ENCODE measurements around the gene MDN1.
"Not testable (repeated sequence)": the region's sequence is repeated elsewhere in the genome, so short reads cannot be mapped to it uniquely, and the experiment has no call there.

Gene MDN1

GRCh38 chr6:89818977-89819335 is 638 bp downstream of the MDN1 start:
- DNase-seq = peak; percentile 18

DNA sequence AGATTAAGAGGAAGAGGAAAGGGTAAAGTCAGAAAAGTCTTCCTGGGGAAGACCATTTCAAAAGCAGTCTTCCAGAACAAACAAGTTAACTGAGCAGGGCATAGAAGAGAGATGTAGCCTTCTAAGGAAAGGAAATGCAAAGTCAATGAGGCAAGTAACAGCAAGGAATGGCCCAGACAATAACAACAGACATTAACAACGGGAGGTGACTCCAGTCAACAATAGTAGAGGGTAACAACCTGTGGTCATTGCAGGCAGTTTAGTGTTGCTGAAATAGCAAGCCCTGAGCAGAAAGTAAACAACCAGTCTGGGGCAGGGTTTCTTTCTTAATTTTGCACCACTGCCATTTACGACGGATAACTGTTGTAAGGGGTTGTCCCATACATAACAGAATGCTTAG is 2.1 kb downstream of the MDN1 start:
- DNase-seq = no peak

- DNase-seq = not testable (repeated sequence)
Observed at GRCh38 chr6:89813422-89813821, 6.2 kb downstream of the MDN1 start.

GRCh38 chr6:89807581-89807980 is 12.0 kb downstream of the MDN1 start:
- no peak for DNase-seq

GRCh38 chr6:89805814-89806371 is 13.7 kb downstream of the MDN1 start:
- no peak for DNase-seq

GRCh38 chr6:89803271-89803670 is 16.3 kb downstream of the MDN1 start:
- DNase-seq = no peak

GRCh38 chr6:89799756-89800155 is 19.8 kb downstream of the MDN1 start:
- DNase-seq = no peak

GRCh38 chr6:89799096-89799495 is 20.5 kb downstream of the MDN1 start:
- no peak for DNase-seq

DNA sequence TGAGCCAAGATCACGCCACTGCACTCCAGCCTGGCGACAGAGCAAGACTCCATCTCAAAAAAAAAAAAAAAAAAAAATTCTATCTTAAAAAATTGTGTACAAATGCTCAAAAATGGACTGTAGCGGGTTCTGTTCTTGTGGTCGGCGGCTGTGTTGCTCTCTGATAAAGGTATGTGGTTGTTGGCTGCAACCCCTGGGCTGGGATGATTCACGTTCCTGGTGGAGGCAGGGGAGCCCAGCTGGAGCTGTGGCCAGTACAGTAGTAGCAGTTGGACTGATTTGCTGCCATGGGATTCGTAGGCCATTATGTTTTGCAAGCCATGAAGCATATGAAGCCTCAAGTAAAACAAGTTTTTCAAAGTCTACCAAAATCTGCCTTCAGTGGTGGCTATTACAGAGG is 22.3 kb downstream of the MDN1 start:
- peak; percentile 7 for DNase-seq

DNA sequence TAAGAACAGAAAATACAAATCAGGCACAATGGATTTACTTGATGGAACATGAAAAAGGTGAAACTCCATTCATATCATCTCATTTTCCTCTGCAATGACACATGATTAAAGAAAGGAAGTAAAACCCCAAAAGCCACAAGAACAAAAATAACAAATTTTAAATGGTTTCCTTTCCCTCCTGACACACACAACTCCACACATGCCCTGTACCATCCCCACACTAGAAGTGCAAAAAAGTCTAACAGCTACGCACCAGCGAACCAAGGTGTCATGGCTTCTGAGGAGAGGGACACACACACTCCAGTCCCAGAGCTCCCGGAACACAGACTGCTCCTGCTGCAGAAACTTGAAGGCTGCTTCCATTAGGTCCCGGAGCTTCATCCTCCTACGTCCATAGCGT is 25.3 kb downstream of the MDN1 start:
- no peak for DNase-seq

DNA sequence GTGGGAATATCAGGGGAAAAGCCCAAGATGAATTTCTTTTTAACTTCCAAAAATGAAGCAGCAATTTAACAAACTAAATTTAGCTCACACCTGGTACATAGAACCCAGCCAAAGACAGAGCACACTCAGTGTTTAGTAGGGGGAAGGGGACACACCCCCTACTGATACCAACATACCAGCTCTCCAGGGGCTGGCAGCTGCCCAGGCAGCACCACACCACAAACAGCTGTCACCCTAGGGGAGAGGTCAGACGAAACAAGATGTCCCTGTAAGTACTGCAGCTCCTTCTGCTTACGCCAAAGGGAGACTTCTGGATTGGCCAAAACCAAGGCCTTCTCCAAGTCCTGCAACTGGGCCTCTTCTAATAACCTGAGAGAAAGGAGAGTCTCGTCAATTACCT is 26.0 kb downstream of the MDN1 start:
- DNase-seq = no peak

DNA sequence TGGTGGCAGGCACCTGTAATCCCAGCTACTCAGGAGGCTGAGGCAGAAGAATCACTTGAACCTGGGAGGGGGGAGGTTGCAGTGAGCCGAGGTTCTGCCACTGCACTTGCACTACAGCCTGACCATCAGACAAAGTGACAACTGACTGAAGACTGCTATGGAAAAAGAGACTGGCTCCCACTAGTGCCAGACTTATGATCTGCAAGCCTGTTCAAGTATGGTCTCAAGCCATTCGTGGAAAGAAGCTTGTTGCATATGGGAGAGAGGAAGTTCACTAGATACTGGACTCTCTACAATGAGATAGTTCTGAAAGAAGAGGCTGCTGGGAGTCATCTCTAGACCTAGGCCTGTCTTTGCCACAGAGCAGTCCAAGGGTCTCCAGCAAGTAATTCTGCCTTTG is 26.7 kb downstream of the MDN1 start:
- DNase-seq = peak; percentile 34

- no peak for DNase-seq
Observed at GRCh38 chr6:89790403-89790802, 29.2 kb downstream of the MDN1 start.

DNA sequence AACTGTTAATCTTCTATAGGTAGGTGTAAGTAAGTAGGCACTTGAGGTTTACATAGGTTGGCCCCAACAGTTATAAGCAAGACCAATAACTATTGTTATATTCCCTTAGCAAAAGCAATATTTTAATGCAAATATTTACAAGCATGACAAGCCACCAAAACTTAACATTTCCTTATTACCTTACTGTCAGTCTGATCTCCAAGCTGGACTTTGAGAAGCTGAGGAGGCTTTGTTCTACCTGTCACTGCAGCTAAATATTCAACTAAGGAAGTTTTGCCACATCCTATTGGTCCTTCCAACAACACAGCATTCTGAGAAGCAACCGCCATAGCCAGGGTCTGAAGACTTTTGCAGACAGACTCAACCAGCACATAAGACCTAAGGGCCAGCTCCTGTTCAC is 29.6 kb downstream of the MDN1 start:
- no peak for DNase-seq

GRCh38 chr6:89787660-89788328 is 31.8 kb downstream of the MDN1 start:
- DNase-seq = no peak

DNA sequence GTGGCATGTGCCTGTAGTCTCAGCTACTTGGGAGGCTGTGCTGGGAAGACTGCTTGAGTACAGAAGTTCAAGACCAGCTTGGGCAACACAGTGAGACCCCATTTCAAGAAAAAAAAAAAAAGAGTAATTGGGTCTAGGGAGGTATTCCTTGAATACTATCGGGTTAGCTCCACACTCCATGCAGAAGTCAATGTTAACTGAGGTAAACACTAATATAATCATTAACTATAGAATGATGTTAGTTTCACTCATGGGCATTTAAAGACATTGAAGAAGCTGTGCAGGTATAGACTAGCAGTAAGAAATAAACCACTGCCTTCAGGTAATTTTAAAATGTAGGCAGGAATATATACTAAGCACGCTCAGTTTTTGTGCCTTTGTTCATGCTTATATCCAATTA is 32.6 kb downstream of the MDN1 start:
- no peak for DNase-seq

GRCh38 chr6:89784838-89785237 is 34.8 kb downstream of the MDN1 start:
- DNase-seq = no peak

DNA sequence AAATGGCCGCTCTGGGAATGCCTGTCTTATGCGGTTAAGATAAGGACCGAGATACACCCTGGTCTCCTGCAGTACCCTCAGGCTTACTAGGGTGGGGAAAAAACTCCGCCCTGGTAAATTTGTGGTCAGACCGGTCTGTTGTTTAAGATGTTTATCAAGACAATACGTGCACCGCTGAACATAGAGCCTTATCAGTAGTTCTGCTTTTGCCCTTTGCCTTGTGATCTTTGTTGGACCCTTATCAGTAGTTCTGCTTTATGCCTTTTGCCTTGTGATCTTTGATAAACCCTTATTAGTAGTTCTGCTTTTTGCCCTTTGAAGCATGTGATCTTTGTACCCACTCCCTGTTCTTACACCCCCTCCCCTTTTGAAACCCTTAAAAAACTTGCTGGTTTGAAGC is 36.3 kb downstream of the MDN1 start:
- DNase-seq = not testable (repeated sequence)

DNA sequence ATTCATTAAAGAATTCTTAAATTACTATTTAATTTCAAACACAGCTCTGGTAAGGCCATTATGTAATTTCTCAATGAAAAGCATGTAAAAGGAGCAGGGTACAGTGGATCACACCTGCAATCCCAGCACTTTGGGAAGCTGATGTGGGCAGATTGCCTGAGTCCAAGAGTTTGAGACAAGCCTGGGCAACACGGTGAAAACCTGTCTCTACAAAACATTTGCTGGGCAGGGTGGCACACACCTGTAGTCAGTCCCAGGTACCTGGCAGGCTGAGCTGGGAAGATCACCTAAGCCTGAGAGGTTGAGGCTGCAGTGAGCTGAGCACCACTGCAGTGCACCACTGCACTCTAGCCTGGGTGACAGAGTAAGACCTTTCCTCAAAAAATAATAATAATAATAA is 37.4 kb downstream of the MDN1 start:
- DNase-seq = no peak

GRCh38 chr6:89781070-89782034 is 38.2 kb downstream of the MDN1 start:
- no peak for DNase-seq

DNA sequence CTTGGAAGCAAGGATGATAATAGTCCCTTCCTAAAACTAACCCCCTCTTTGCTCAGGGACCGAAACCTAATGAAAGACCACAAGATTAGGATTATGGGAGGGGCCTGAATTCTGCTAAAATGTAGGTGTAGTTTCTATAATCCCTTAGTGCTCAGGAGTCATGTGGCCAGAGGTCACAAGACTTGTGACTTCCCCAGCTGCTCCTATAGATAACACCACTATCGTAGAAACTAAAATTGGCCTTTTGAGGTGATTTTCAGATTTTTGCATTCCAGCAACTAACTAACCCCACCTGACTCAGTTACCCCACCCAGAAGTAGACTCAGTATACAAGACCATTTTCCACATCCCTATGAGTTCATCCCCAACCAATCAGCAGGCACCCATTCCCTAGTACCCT is 42.1 kb downstream of the MDN1 start:
- no peak for DNase-seq

DNA sequence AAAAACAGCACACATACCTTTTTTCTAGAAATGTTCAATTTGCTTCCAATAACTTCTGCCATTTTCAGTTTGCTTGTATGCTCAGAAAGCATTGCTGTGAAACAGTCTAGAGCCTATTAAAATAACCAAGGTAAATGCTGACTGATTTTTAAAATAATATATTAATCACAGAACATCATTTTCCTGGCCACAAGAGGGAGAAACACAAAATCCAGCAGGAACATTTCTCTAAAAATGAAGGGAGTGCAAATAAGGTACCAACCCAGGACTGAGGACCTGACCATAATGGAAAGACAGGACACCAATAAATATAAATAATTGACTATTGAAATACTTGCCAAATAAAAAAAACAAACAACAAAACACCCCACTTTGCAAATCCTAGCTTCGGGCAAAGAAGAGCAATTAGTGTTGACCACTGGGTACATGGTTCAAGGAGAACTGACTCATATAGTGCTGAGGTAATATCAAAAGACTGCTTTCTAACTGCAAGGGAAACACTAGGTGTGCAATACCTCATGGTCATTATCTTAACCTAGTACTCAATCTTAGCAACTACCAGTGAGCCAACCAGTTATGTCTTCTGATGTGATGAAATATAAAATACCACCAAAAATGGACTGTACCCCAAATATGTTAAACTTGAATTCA is 42.9 kb downstream of the MDN1 start:
- no peak for DNase-seq

DNA sequence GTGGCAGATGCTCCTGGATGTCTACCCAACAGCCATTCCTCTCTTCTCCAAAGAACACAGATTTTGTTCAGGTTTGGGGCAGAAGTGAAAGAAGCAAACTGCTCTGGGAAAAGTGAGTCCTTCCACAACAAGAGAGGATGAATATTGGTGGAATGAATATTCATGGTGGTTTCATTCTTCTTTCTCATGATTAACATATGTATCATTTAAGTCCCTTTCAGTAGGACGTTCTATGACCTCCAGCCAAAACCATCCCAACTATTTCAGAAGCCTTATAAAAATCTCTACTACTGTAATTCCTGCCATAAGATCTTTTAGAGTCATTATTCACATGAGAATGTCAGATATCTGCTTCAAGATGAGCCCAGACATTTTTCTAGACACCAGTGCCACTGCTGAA is 44.4 kb downstream of the MDN1 start:
- no peak for DNase-seq

DNA sequence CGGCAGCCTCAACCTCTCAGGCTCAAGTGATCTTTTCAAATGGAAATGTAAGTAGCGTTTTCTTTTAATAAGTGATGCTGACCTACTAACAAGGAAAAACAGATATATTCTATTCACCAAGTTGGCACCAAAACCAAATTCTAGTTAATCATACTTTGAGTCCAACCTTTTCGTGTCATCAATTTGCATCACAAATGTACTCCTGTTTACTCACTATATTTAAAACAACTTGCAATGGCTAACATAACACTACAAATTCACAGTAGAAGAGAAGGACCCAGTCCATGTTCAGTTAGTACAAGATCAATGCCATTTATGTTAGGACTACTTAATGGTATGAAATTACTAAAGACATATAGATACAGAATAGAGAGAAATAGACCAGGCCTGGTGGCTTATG is 50.0 kb downstream of the MDN1 start:
- no peak for DNase-seq
